Stimulated activated CD4-positive, alpha-beta T cell treated with anti-CD3 and anti-CD28 coated beads, Interleukin-4, amount 100 ng/mL, for 4 hours (primary cell): Measurements from ENCODE around the gene FSTL5.
"Not testable (repeated sequence)": the region's sequence is repeated elsewhere in the genome, so short reads cannot be mapped to it uniquely, and the experiment has no call there.

Source experiments
- DNase-seq, 2 experiments: peaks; one replicate each; pipeline ENCODE4 v3.0.0-alpha.2; 2020

Gene FSTL5

DNA sequence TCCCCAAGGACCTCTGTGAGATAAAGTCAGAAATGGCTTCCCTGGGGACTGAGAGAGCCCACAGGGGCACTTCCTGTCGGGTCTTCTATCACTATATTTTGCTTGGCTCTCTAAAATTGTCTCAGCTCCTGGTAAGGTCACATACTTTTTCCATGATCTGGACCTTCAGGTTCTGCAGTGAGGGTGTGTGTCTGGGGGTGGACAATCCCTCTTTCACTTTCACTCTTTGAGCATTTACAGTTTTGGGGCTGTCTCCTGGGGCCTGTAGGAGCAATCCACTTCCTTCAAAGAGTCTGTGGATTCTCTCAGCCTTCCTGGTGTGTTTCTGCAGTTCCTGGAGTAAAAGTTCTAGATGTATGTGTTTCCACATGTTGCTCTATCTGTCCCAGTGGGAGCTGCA, 335.7 kb downstream of the FSTL5 start:
- no peak for DNase-seq

DNA sequence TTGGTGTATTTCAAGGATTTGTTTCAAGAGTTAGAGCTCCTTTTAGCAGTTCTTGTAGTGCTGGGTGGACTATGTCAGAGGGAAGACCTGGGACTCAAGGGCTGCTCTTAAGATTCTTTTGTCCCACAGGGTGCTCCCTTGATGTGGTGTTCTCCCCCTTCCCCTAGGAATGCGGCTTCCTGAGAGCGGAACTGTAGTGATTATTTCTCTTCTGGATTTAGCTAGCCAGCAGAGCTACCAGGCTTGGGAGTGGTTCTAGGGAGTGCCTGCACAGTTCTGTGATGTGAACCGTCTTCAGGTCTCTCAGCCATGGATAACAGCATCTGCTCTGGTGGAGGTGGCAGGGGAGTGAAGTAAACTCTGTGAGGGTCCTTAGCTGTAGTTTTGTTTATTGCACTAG, 336.8 kb downstream of the FSTL5 start:
- DNase-seq: no peak

DNA sequence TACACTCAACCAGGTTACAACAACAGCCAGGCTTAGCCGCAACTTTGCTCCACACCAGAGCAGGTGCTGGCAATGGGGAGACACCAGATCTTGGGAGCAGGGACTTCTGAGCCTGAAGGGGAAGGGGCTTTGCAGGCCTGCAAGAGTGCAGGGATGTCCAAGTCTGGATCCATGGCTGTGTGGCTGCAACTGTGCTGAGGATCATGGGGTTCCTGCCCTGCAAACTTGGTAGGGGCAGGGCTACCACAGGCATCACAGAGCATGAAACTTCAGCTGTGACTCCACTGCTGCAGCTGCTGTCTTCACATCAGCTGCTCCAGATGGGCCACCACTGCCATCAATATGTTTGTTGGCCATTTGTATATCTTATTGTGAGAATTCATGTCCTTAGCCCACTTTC, 340.4 kb downstream of the FSTL5 start:
- DNase-seq: no peak

DNA sequence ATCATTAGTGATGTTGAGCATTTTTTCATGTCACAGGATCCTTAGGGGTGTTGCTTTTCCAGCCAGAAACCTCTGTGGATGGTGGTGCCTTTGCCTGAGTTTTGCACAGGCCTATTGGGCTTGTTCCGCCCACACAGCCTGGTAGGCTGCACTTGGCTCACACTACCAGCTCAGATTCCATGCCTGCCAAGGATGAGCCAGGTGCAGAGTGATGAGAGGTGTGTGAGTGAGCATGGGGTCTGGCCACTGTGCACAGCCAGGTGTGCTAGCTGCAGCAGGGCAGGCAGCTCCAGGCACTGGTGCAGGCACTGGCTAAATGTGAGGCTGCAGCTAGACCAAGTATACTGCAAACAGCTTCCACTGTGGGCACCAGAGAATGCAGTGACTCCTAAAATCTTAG, 341.6 kb downstream of the FSTL5 start:
- no peak for DNase-seq

DNA sequence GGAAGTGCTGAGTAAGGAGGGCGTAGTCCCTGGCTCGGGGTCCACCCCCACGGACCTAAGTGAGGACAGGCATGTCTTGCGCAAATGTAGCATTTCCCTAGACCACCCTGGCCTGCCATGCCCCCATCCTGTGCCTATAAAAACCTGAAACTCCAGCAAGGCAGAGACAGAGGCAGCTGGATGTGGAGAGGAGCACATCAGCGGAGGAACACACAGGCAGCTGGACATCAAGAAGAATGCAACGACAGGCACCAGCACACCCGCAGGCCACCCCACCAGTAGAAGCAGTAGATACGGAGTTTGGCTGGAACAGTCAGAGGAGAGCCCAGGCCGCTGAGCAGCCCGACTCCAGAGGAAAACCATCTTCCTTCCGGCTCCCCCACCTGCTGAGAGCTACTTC, 345.9 kb downstream of the FSTL5 start:
- no peak for DNase-seq

DNA sequence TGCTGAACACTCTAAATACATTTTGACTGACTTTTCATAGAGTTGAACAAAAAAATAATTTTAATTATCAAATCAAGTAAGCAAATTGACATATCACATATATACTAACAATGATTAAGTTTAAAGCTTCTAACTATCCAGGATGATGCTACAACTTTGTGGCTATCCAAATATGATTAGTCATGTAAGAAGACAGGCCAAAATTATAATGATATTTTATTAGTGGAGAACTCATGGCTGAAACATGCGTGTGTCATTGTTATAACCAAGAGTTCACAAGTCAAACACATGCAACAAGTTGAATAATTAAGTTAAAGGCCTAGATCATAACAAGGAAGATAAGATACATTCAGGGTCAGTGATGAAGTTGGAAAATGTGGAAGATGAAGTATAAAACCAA, 346.8 kb downstream of the FSTL5 start:
- DNase-seq: no peak

DNA sequence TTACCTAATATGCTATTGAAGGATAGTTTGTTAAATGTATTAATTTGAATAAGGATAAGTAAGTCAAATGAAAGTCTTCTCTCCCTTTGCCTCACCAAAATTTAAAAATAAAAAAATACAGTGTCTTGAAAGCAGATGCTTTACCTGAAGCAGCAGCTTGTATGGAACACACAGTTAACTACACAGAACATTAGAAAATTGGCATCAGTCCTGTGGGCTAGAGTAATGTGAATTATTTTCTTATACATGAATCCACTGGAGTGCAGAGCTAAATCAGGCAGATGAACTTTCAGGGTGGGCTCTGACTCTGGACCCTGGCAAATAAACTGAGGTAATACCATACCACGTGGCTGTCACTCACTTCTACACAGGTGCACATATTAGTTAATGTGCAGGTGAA, 348.0 kb downstream of the FSTL5 start:
- DNase-seq: no peak

DNA sequence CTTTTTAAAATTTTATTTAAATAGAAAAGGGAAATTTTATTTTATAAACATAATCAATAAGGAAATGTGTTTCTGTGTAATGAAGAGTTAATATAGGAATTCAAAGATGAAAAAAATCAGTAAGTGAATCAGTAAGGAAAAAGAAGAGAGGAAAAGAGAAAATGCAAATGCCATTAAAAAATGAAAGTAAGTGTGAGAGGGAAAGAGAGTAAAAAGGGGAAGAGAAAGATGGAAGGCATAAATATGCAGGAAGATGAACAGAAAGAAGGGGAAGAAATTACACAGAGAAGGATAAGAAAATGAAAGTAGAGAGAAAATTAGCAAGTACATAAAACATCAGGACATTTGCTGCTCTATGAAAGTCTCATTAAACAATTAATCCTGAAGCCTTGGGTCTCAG, 349.9 kb downstream of the FSTL5 start:
- no peak for DNase-seq

DNA sequence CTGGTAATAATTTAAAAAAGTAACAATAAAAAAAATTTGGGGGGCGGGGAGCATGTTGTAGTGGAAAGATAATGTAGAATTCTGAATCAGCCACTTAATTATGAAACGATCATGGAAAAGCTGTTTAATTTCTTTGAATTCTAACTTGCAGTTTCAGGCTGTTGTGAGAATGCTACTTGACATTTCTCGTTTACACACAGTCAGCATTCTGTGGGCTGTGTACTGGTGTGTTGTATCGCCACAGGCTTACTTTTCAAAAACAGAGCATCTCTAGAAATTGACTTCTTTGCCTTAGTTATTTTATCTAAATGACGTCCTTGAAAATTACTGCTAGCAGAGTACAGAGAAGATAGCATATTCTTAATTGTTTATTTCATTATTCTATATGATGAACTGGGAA, 350.4 kb downstream of the FSTL5 start:
- no peak for DNase-seq

DNA sequence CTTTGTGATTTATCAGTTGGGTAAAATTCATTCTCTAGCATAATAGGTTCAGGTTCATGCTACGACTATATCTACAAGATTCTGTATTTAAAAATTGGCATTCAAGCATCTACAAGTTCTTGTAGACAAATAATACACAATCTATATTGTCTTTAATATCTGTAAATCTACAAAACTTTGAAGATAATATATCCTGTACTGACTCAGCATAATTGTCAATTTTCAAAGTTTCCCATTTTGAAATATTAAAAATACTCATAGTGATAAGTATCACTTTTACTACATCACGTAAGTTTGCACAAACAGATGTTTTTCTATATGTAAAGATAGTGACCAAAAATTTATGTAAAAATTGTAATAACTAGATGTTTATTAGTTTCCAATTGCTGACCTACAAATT, 360.6 kb downstream of the FSTL5 start:
- no peak for DNase-seq

DNA sequence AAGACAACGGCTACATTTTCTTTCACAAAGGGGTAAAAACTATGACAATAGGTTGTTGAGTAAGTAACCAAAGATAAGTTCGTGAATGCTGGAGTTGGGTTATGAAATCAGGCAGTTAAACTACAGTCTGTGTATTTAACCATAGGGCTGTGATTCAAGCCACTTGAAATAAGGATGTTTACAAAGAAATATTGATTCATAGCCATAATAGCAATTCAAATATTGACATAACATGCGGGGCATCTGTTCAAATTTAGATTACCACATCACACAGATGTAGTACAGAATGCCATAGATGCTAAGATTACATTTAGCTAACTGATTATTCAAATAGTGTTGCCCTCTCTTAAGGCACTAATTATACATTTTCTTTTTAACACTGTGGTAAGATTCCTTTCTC, 364.1 kb downstream of the FSTL5 start:
- DNase-seq: no peak

DNA sequence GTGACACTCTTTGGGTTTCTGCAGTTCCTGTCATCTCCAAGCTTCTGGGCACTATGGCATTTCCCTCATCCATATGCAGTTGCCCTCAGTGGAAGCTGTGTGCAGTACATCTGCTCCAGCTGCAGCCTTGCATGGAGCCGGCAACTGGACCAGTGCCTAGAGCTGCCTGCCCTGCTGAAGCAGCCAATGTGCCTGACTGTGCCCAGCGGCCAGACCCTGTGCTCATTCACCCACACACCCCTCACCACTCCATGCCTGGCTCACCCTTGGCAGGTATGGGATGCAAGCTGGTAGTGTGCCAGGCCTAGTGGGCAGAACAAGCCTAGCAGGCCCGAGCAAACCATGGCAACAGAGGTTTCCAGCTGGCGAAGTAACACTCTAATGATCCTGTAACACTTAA, 370.8 kb downstream of the FSTL5 start:
- no peak for DNase-seq

DNA sequence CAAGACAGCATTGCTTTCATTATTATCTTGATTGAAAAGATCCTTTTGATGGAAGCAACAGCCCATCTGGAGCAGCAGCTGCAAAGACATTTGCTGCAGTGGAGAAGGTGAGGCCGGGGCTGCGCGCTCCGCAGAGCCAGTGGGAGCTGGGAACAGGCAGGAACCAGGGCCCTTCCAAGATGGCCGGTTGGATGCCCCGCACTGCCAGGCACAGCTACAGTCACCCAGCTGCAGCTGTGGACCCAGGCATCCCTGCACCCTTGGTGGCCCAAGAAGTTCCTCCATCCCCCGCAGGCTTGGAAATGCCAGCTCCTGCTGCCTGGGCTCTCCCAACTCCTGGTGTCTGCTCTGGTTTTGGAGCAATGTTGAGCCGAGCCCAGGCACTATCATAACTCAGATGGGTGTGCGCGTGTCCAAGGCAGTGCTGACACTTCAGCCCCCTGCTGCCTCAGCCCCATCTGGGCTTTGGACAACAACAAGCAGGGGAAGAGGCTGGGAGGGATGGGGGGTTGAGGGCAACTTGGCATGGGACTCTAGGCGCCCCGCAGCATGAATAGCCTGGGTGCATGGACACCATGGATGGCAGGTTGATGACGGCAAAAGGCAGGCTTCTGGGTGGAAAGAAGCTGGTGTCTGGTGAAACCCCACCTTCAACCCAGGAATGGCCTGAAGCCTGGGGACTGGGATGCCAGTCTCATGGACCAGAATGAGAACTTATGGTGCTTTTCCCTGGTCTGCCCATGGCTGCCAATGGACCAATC, 371.8 kb downstream of the FSTL5 start:
- DNase-seq: no peak

DNA sequence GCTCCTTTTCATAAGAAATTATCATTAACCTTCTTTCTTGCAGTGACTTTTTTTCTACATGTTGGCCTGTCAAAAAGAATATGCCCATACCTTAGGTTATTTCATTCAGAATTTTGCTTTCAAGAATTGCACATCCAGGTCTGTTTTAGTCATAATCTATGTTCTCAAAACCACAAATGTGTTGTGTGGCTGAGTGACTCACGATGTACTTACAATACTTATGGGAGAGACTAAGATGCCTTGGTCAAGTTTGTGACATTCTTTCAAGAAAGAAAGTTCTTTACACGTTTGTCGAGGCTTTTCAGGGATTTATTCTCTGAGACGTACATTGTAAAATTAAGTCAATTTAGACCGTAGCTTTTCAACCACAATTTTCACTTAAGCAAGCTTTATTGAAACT, 396.7 kb downstream of the FSTL5 start:
- DNase-seq: no peak

DNA sequence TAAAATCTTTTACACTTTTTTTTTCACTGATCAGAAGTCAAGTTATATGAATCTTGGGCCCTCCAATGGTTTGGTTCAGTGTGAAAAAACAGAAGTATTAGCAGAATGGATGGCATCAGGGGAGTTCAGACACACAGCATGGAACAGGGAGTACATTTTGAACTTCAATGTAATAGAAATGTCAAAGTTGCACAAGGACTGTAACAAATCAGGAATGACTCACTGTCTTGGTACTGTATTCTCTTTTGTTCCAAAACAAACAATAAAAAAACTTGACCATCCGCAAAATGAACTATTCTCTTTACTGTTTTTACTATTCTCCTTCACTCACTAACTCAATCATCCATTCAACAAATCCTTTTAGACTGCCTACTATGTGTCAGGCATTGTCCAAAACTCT, 401.0 kb downstream of the FSTL5 start:
- DNase-seq: no peak

DNA sequence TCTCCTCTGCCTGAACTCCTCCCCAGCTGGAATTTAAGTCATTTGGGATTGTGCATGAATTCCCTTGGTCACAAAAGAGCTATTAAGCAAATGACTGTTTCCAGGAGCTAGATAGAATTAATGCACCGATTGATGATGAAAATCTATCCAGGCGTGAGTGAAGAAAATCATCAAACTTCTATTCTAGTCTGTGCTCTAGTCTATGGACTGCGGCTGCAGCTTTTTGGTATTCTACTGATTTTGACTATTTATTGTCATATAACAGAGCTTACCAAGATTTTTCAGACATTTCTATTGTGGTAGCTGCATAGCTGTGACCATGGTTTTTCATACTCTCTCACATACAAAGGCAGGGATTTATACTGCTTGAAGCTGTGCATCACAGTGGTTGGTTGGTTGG, 403.8 kb downstream of the FSTL5 start:
- no peak for DNase-seq

DNA sequence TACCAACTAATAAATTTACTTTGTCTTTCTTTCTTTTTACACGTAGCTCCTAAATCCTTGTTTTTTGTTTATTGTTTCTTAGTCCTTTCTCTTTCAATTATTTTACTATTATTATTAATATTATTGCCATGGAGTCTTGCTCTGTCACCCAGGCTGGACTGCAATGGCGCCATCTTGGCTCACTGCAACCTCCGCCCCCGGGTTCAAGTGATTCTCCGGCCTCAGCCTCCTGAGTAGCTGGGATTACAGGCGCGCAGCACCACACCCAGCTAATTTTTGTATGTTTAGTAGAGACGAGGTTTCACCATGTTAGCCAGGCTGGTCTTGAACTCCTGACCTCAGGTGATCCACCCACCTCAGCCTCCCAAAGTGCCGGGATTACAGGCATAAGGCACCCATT, 405.4 kb downstream of the FSTL5 start:
- DNase-seq: not testable (repeated sequence)

DNA sequence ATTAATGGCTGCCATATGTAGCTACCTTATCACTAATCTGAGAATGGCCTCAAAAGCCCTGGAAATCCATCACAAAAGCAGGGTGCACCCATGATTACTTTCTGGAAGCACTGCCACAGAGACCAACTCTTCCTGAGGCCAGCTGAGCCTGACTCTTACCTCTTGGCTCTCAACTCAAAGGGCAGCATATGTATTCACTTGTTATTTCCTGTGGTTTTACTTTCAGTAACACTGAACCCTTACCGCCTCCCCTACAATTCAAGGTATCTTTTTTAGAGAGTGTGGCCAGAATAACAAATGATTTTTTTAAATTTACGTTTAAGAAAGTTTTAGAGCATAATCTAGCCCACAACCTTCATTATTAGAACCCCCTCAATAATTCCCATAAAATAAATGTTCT, 434.9 kb downstream of the FSTL5 start:
- no peak for DNase-seq

DNA sequence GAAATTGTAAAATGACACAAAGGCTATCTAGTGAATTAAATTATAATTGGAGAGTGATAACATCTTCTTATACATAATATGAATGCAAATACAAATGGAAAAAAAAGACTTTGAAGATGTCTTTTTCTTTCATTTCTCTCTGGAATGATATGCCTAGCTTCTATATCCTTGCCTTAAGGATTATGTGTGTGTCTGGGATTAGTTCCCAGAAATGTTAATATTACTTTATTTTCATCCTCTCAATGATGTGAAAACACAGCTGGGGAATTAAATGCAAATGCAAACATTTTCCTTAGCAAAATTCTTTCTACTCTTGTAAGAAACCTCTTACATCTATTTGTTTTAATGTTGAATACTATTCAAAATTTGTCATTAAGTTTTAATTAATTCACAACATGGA, 441.9 kb downstream of the FSTL5 start:
- no peak for DNase-seq

DNA sequence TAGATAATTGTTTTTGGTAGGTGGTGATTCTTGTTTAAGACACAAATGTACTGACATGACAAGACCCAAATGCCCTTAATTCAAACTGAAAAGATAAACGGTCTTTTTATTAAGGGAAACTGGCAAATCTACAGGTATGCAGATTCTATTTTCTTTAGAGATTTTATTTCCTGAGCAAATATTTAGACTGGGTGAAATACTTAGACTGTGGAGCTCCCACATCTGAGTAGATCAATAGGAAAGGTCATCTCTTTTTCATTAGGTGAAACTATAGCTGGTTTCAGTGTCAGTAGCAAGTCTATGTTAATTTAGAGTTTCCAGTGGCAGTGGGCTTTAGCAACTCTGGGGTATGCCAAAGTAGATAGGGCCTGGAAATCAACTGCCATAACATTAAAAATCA, 446.7 kb downstream of the FSTL5 start:
- no peak for DNase-seq

DNA sequence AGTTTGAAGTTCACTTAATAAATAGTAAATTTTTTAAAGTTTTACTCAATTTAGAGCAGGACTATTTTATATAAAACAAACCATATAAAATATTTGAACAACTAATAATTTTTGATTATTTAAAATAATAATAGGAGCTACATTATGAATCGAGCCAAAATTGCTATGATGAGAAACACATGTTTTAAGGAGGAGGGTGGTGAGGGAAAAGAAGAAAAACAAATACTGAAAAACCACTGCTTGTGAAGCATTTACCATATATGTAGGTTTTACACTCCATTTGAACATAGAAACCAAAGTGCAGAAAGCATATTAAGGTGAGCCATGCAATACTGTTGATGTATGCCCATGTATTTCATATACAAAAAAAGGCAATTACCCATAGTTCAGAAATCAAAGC, 448.9 kb downstream of the FSTL5 start:
- no peak for DNase-seq

DNA sequence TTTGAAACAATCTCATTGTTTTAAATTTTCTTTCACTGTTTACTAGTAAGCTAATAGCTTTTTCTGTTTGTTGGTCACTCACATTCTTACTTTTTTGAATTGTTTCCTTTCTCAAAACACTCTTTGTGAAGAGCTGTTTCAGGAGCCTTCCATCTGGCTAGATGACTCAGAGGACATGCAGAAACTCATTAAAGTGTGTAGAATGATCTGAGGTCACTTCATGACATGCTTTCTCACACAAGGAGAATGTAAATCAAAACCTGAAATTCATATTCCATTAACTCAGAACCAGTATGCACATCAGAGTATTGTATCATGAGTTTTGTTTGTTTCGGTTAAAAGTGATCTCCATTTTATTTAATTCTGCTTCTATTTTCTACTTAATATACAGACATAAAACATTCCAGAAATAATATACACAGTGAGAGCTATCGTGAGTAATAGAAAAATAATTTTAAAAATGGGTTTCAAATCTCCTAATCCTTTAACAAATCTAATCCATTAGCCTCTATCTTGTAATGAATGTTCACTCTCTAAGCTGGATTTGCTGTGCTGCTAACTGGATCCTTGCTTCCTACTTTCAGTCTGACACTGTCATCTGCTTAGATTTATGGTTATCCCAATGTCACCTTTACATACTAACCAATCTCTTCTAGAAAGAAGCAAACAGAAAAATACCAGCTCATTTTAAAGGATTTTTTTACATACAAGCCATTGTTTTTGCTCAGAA, 449.6 kb downstream of the FSTL5 start:
- no peak for DNase-seq

DNA sequence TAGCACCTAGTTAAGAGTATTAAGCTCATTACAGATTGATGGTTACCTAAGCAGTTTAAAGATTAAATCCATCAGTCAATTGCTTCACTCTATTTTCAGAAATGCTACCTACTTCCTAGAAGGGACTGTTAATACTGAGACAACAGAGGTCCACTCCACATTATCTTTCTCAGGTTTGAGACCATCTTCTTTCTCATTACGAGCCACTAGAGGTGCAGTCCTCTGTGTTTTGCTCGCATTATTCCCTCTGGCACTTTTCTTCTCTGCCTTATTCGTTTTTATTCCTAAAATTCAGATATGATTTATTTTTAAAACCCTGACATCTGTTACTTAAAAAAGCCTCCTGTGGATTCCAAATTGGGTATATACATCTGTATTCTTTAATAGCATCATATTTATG, 459.1 kb downstream of the FSTL5 start:
- no peak for DNase-seq

DNA sequence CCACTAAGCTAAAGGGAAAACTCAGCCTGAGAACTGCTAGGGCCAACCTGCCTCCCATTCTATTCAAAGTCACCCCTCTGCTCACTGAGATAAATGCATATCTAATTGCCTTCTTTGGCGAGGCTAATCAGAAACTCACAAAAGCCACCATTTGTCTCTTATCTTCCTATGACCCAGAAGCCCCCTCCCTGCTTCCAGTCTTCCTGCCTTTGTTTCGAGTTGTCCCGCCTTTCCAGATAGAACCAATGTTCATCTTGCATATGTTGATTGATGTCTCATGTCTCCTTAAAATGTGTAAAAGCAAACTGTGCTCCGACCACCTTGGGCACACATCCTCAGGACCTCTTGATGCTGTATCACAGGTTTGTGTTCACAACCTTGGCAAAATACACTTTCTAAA, 459.8 kb downstream of the FSTL5 start:
- no peak for DNase-seq

DNA sequence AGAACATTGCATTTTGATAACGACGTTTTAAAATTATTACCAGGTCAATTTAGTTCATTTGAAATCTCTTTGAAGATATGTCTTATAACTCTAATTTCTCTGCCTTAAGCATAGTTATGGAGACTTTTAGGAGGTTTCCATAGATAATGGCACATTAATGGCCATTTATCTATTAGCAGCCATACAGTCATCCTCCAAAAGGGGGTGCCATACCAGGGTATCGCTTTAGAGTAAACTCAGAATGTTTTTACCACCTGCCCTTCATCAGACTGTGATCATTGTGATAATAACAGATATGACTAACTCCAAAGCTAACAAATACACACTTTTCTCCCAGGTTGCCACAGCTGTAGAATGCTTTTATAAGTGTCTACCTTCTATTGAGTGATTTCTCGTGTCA, 461.5 kb downstream of the FSTL5 start:
- no peak for DNase-seq
